ENCODE data around the gene NPHP4. TPM values are rescaled to one million over a fixed set of nuclear protein-coding genes. Genes with fewer than 3 reads are reported as not detected.

The NPHP4 gene
- total and polyA plus RNA-seq, 9 of the 15 experiments (the other 6 are each of a cell fraction or from before 2014, with no cell fraction given): 0.52 to 26.2 (median 6.7) TPM

GRCh38 chr1:5885471-5886139 lies 106.6 kb downstream of the NPHP4 start (continued):
- TF ChIP-seq HES1 (IDR thresholded peaks at IDR 0.05; ENCODE audit: low read depth) (peak; percentile 95), PHF21A (IDR thresholded peaks at IDR 0.05; ENCODE audit: borderline replicate concordance, low read depth) (no peak), DDX20 (tag; IDR thresholded peaks at IDR 0.05; ENCODE audit: low read depth) (no peak), SMAD2 (IDR thresholded peaks at IDR 0.05; ENCODE audit: low read depth, low read length) (no peak), EGR1 (conservative IDR thresholded peaks at IDR 0.05) (no peak), SMARCC2 (IDR thresholded peaks at IDR 0.05; ENCODE audit: low read depth) (peak; percentile 99), ARHGAP35 (IDR thresholded peaks at IDR 0.05; ENCODE audit: partially characterized antibody) (peak; percentile 31), ZNF217 (CRISPR knock-in tag; IDR thresholded peaks at IDR 0.05) (no peak), HDGF (IDR thresholded peaks at IDR 0.05) (no peak), HMG20A (CRISPR knock-in tag; conservative IDR thresholded peaks at IDR 0.05) (0 out of 2 replicates have a peak, but pooled peaks have one; percentile 14), ZNF551 (CRISPR knock-in tag; IDR thresholded peaks at IDR 0.05) (no peak), NCOR1 (IDR thresholded peaks at IDR 0.05) (peak; percentile 99), SP2 (IDR thresholded peaks at IDR 0.05; ENCODE audit: extremely low read depth, low read depth, low read length, poor library complexity, severe bottlenecking) (no peak), FOXJ3 (CRISPR knock-in tag; IDR thresholded peaks at IDR 0.05) (no peak), ZNF143 (CRISPR knock-in tag; IDR thresholded peaks at IDR 0.05) (no peak), PKNOX1 (IDR thresholded peaks at IDR 0.05) (peak; percentile 50; the same call in 1 of the 2 replicates), PATZ1 (CRISPR knock-in tag; IDR thresholded peaks at IDR 0.05; ENCODE audit: borderline replicate concordance) (no peak), SLC30A9 (CRISPR knock-in tag; IDR thresholded peaks at IDR 0.05) (no peak), ZNF165 (CRISPR knock-in tag; IDR thresholded peaks at IDR 0.05; ENCODE audit: borderline replicate concordance) (no peak)
- TF ChIP-seq, protein P1, sequence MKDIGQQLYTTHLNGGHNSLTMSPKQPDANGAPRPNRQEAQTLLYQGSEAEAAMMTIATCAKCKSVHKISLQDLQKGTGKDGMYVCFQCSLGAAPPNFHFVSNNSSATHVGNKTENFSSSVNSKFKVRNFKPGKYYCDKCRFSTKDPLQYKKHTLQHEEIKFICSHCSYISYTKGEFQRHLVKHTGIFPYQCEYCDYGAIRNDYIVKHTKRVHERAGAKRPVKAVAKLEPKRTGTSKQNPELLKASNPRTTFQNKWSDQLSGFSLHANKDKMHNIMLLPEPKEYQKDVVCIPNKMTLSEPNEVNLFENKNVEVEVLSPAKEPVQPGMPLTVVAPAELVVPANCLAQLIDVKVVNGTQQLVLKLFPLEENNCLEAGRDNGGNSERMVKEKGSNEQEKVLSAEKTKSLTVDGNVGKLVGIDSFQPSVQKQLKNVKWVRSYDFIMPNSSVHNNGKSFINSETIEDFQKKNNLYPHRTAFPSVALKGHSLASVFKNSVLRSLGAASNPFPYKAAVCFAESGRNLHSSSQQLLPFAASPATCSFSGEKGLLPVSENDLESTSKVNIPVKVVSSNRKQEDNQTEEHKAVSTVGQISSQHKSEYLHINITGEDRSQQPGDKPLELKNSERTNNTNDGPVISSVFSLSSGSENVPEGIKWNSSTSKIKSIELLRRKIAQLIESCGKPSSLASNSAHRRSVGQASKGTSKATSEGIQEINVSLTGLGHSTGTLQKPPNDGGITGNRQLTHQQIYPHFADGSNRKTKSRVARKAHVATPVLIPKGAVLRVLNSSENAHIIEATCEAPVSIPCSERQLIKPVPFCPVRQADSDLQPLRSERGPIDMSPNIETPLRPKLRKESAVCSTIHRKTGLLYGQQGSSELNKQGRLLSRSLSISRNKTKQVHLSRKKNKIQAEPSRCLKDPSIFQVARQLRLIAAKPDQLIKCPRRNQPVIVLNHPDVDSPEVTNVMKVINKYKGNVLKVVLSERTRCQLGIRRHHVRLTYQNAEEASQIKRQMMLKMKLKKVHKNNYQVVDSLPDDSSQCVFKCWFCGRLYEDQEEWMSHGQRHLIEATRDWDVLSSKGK (CRISPR knock-in tag; IDR thresholded peaks at IDR 0.05): no peak
